ENCODE data around the gene NPR3.

Gene NPR3

DNA sequence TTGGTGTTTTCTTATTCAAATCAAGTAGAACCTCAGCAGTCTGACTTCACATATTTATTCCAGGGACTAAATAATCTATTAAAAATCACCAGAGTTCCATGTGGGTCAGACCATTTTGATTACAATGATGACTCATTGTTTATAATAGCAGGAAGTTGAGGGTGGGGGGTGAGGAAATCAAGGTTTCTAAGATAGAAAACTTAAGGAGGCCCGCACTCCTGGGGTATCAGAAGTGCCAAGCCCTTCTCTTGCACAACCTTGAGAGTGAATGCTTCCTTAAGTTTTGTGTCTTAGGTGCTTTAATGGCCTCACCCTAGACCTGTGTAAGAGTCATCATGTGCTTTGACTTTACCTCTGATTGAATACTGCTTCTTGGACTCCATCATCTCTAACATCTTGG, 31.9 kb upstream of the NPR3 start:
- DNase-seq (ENCODE audit: extremely low spot score), result no peak
- ChIA-PET CTCF (no interaction called here), POLR2A (no interaction called here)

DNA sequence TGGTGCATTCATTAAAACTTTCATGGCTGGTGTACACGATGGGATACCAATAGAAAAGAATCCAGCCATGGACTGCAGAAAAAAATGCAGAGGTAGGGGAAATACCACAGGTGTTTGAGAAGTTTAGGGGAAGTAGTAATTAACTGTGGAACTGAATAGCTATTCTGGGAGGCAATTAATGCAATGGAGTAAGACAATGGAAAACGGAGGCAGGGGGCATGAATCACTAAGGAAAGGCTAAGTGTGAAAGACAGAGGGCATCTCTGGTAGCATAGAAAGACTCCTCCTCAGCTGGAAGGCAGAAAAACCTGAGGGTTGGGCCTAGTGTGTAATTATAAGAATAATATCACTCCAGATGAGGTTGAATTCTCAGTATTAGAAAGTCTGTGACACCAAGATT, 30.9 kb upstream of the NPR3 start:
- POLR2A ChIA-PET, result no interaction called here
- DNase-seq (ENCODE audit: extremely low spot score), result no peak
- CTCF ChIA-PET, result no interaction called here
- TF ChIP-seq, protein P1, sequence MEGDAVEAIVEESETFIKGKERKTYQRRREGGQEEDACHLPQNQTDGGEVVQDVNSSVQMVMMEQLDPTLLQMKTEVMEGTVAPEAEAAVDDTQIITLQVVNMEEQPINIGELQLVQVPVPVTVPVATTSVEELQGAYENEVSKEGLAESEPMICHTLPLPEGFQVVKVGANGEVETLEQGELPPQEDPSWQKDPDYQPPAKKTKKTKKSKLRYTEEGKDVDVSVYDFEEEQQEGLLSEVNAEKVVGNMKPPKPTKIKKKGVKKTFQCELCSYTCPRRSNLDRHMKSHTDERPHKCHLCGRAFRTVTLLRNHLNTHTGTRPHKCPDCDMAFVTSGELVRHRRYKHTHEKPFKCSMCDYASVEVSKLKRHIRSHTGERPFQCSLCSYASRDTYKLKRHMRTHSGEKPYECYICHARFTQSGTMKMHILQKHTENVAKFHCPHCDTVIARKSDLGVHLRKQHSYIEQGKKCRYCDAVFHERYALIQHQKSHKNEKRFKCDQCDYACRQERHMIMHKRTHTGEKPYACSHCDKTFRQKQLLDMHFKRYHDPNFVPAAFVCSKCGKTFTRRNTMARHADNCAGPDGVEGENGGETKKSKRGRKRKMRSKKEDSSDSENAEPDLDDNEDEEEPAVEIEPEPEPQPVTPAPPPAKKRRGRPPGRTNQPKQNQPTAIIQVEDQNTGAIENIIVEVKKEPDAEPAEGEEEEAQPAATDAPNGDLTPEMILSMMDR (IDR thresholded peaks at IDR 0.05; ENCODE audit: control extremely low read depth, extremely low read depth, low read depth, missing control alignments), result no peak

More for the DNA sequence above, 31.9 kb upstream of the NPR3 start:
- TF ChIP-seq, protein P1 (IDR thresholded peaks at IDR 0.05; ENCODE audit: control extremely low read depth, extremely low read depth, low read depth, missing control alignments), result no peak

DNA sequence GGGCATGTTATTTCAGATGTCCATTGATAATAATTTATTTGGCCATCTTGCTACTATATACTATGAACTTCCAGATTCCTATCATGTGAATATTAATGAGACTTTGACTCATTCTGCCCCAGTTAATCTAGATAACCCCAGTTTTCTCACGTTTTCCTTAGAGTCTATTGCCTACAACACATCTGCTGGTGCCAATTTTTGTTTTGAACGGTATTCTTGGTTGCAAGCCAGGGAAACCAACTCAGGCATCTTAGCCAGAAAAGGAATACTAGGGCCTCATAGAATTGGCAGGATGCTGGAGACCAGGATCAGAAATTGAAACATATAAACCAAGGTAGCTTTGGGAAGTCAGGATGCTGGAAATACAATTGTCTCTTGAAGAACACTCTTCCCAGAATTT, 28.0 kb upstream of the NPR3 start:
- ChIA-PET CTCF (no interaction called here), POLR2A (no interaction called here)
- no peak for DNase-seq (ENCODE audit: extremely low spot score)
- TF ChIP-seq, protein P1 (IDR thresholded peaks at IDR 0.05; ENCODE audit: control extremely low read depth, extremely low read depth, low read depth, missing control alignments), result no peak

DNA sequence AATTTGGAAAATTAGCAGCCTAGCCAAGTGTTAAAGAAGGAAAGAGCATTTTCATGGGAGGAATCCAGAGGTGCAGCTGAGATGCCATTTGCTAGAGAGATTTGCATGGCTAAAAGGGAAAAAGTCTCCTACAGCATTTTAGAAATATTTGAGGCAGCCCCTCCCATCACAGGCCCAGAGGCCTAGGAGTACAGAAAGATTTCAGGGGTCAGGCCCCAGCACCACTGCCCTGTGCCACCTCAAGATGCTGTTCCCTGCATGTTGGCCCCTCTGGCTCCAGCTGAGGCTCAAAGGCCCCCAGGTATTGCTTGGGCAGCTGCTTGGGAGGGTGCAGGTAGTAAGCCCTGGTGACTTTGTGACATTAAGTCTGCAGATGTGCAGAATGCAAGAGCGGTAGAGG, 26.9 kb upstream of the NPR3 start:
- TF ChIP-seq, protein P1 (IDR thresholded peaks at IDR 0.05; ENCODE audit: control extremely low read depth, extremely low read depth, low read depth, missing control alignments), result no peak
- DNase-seq (ENCODE audit: extremely low spot score), result no peak
- CTCF ChIA-PET, result no interaction called here
- POLR2A ChIA-PET, result no interaction called here

DNA sequence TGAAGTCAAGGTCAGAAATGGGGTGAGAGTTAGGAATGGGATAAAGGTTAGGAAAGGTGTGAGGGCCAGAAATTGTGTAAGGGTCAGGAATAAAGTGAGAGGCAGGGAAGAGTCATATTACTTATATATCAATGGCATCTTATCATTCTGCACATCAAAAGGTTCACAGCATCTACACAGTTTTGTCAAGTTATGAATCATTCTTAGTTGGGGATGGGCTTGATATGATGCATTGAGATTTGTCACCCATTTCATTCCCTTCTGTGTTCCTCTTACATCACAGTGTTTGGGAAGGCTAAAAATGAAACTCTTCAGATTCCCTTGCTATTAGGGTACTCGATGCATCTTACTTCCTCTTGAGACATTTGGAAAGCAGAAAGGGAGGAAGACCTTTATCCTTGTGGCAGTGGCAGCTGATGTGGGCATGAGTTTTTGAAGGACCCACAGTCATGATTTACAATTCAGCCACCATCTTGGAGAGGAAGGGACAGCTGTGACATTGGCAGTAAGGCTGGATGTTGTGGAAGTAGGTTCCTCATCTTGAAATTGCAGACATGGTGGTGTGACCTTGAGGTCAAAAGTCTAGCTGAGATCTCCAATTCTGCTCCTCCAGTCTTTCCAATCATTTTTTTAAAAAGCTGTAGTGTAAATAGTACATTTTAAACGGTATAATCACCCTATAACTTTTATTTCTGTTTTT, 24.2 kb upstream of the NPR3 start:
- CTCF ChIA-PET, result no interaction called here
- POLR2A ChIA-PET, result no interaction called here
- TF ChIP-seq, protein P1 (IDR thresholded peaks at IDR 0.05; ENCODE audit: control extremely low read depth, extremely low read depth, low read depth, missing control alignments), result no peak
- DNase-seq (ENCODE audit: extremely low spot score), result no peak

DNA sequence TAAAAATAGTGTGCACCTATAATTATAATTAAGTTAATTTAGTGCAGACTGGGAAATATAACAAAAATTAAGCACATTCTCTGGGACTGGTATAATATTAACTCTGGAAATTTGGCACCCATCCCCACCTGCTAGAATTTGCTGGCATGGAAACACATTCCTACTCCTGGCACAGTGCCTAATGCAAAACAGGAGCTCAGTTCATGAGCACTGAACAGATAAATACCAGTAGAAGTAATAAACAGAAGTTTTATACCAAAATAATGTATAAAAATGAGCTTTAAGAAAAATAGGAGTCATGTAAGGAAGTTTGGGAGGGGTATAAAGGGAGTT, 23.7 kb upstream of the NPR3 start:
- DNase-seq (ENCODE audit: extremely low spot score), result no peak
- POLR2A ChIA-PET, result no interaction called here
- TF ChIP-seq, protein P1 (IDR thresholded peaks at IDR 0.05; ENCODE audit: control extremely low read depth, extremely low read depth, low read depth, missing control alignments), result no peak
- CTCF ChIA-PET, result interaction anchor here (0.6 kb wide), 1 partner anchor 533 kb away, joined by 3 read pairs; no protein-coding TSS in a partner anchor

All from GM10248 (cell line).